GM18499 (cell line): ENCODE measurements around the gene CEACAM16.
"Not testable (repeated sequence)": the region's sequence is repeated elsewhere in the genome, so short reads cannot be mapped to it uniquely, and the experiment has no call there.

ENCODE experiments used
- ATAC-seq: cut with Tn5 transposase; IDR thresholded peaks from one replicate; pipeline ENCODE4 v1.9.1; 2021; ENCODE audit warnings: moderate number of reproducible peaks; ENCODE audit not compliant: insufficient read depth, unreplicated experiment

CEACAM16 gene

DNA sequence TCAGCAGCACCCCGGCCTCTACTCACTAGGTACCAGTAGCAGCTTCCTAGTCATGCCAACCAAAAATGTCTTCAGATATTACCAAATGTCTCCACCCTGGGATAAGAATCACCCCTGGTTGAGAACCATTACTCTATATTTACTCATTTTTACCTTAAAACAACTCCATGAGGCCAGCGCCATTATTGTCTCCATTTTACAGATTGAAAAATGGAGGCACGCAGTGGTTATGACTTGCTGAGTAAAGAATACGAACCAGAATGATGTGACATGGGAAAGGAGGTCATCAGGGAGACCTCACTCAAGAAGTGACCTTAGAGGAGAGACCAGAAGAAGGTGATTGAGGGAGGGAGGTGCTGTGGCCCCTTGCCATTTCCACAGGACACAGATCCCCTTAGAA, 25.4 kb upstream of the CEACAM16 start:
- ATAC-seq: no peak

GRCh38 chr19:44675521-44675920, 23.4 kb upstream of the CEACAM16 start:
- ATAC-seq: no peak

DNA sequence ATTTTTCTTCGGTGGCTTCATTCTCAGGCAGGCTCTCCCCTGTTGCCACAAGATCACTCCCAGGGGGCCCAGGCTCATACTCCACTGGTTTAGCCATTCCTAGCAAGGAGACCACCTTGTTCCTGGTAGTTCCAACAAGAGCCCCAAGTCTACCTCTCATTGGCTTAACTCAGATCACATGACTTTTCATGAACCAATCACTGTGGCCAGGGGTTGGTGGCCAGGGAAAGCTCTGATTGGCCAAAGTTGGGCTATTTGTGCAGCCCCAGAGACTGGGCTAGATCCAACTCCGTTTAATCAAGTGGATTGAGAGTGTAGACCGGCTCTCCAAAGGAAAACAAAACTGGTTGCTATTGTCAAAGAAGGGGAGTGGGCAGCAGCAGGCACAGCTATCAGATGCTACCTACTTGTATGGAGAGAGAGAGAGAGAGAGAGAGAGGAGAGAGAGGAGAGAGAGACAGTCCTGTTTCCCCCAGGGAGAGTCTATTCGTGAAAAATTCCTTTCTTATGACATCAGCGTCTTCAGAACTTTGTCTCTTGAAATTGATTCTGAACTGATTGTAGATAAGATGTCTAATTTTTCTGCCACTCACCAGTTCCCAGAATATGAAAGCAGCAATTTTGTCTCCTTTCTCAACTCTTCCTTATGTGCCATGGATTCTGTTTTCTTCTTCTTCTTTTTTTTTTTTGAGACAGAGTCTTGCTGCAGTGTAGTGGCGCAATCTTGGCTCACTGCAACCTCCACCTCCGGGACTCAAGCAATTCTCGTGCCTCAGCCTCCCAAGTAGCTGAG, 21.7 kb upstream of the CEACAM16 start:
- no peak for ATAC-seq

- no peak for ATAC-seq
These were observed 18.4 kb upstream of the CEACAM16 start for GRCh38 chr19:44680536-44680935.

GRCh38 chr19:44681992-44682790, 16.8 kb upstream of the CEACAM16 start:
- ATAC-seq: no peak

- no peak for ATAC-seq
These were observed 16.1 kb upstream of the CEACAM16 start for GRCh38 chr19:44682807-44683206.

DNA sequence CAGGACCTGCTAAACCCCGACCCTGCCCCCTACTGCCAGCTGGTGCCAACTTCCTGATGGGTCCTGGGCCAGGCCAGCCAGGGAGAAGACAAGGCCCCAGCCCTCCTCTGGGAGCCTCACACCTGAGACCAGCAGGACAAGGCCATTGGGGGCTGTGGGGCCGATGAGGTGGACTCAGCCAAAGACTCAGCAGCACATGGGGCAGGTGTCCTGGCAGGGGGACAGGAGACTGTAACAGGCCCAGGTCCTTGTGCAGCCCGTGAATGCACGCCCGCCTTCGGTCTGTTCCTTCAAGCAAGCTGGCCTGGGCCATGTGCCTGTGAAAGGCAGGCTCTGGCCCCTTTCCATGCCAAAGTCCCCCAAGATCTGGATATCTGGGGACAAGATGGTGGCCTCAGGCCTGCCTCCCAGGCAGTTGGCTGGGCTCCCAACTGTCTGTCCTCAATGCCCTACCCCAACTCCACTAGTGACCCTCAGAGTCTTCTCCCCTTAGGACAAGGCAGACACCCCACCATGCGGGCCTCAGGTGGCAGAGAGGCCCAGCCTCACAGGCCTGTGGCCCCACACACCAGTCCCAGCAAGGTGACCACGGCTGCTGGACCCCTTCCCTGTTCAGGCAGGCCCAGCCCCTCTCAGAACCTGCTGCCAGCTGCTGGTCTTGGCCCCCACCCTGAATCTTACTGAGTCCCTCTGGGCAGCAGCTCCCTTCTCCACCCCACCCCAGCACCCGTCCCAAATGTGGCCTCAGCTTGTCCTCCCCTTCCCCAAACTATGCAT, 15.3 kb upstream of the CEACAM16 start:
- ATAC-seq: no peak

DNA sequence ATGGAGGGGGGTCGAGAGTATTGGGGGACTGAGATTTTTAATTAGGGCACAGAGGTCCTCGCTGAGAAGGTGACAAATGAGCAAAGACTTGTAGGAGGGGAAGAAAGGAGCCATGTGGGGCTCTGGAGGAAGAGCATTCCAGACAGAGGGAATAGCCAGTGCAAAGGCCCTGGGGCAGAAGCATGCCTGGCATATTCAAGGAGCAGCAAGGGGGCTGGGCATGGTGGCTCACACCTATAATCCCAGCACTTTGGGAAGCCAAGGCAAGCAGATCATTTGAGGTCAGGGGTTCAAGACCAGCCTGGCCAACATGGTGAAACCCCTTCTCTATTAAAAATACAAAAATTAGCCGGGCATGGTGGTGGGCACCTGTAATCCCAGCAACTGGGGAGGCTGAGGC, 14.6 kb upstream of the CEACAM16 start:
- ATAC-seq: not testable (repeated sequence)

DNA sequence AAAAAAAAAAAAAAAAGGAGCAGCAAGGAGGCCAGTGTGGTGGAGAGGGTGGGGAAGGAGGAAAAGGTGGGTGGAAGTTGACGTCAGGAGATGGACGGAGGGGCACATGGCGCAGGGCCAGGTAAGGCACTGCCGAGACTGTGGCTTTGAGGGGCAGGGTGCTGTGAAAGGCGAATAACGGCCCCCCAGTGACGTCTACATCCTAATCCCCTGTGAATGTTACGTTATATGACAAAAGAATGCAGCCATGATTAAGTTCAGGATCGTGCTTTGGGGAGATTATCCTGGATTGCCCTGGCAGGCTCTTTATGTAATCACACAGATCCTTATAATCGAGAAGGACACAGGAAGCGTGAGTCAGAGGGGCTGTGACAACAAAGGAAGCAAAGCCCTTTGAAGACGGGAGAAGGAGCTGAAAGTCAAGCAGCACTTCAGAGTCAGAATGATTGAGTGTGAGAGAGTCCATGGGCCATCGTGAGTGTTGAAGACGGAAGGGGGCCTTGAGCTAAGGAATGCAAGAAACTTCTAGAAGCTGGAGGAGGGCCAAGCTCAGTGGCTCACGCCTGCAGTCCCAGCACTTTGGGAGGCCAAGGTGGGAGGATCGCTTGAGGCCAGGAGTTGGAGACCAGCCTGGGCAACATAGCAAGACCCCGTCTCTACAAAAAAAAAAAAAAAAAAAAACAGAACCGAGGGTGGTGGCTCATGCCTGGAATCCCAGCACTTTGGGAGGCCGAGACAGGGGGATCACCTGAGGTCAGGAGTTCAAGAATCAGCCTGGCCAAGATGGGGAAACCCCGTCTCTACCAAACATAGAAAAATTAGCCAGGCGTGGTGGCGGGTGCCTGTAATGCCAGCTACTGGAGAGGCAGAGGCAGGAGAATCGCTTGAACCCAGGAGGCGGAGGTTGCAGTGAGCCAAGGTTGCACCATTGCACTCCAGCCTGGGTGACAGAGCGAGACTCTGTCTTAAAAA, 13.8 kb upstream of the CEACAM16 start:
- ATAC-seq: no peak

DNA sequence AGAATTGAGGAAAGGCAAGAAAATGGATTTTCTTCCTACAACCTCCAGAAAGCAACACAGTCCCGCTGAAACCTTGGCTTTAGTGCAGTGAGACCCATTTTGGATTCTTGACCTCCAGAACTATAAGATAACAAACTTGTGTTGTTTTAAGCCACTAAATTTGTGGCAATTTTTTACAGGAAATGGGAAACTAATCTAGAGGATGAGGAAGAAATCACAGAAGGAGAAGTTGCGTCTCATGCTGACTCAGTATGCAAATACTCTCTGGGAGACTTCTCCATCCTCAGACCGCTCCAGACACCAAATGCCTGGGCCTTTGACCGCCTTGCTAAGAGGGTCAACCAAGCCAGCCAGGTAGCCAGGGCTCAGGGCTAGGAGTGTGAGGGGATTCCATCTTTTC, 13.1 kb upstream of the CEACAM16 start:
- ATAC-seq: no peak

DNA sequence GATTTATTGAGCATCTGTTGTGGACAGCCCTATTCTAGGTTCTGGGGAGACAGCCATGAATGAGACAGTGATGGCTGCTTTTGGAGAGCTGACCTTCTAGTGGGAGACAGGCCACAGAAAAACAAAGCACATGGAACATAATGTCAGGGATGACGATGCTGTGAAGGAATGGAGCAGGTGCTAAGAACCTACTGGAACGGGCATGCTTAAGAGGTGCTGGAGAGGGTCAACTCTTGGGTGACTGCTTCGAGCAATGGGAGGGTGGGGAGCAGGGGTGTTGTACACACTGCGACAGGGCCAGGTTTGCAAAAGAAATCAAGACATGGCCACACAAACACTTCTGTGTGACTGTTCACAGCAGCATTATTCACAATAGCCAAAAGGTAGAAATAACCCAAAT, 12.1 kb upstream of the CEACAM16 start:
- no peak for ATAC-seq

DNA sequence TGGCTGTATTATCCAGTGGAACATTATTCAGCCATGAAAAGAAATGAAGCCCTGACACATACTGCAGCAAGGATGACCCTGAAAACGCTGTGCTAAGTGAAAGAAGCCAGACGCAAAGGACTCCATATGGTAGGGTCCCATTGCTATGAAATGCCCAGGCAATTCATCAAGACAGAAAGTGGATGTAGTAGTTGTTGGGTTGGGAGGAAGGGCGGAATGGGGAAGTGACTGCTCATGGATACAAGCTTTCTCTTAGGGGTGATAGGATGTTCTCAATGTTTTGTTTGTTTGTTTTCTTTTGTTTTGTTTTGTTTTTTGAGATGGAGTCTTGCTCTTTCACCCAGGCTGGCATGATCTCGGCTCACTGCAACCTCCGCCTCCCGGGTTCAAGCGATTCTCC, 11.1 kb upstream of the CEACAM16 start:
- ATAC-seq: no peak

DNA sequence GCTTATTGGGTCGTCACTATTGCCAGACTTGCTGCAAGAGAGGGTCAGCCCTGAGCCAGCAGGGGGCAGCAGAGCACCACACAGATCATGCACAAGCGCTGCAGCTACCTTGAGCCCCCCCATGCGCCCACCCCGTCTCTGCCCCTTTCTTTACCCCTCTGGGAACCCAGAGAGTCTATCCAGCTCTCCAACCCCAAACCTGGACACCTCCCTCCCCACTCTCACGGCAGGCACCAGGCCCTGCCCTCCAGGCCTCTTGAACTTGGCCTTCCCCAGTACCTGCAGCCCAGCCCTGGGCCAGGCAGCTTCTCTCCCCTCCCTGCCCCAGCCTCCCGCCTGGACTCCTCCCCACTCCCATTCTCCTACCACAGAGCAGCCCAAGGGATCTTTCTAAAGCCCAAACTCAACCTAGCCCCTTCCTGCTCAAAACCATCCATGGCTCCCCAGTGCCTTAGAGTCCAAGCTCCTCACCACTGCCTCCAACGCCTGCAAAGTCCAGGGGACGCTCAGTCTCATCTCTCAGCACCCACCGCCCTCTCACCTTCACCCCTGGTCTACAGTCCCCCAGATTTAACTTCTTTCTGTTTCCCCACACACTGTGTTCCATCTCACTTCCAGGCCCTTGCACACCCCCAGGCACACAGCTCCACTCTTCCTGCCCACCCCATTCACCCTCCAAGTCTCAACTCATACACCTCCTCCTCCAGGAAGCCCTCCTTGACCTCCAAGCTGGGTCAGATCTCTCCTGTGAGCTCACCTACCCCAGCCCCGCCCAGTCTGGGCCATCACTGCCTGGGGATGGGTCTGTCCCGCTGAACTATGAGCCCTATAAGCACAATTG, 9.4 kb upstream of the CEACAM16 start:
- ATAC-seq: no peak

GRCh38 chr19:44690131-44690440, 8.9 kb upstream of the CEACAM16 start:
- no peak for ATAC-seq

DNA sequence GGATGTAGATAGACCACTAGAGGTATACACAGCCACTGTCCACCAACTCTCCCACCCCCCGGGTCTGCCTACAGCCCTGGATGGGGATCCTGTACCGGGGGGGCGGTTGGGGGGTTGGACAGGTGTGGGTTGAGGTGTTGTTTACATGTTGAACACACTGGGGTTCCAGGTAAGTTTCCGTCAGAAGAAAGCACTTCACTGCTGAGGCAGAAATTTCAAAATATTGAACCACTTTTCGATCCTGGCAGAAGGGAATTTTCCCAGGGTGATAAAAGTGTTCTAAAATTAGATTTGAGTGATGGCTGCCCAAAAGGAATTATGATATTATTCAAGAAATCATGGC, 6.6 kb upstream of the CEACAM16 start:
- ATAC-seq: no peak

- no peak for ATAC-seq
These were observed 4.8 kb upstream of the CEACAM16 start for GRCh38 chr19:44694184-44694579.

- no peak for ATAC-seq
These were observed 1.8 kb upstream of the CEACAM16 start for GRCh38 chr19:44696939-44697669.

GRCh38 chr19:44697670-44698034, 1.3 kb upstream of the CEACAM16 start:
- no peak for ATAC-seq

- ATAC-seq: no peak
These were observed 1.6 kb downstream of the CEACAM16 start for GRCh38 chr19:44700547-44700946.
